Fibroblast of lung (primary cell): Measurements from ENCODE around the gene RPS25. TPM values are rescaled to one million over a fixed set of nuclear protein-coding genes. Genes with fewer than 3 reads are reported as not detected.

Experiments
- DNase-seq, 2 donors: peaks; one replicate each; pipeline versions ENCODE4 v3.0.0 to v3.0.0-alpha.2; 2010; ENCODE audit warnings: low read depth in 2 of 2
- H2AFZ ChIP-seq: 2 replicates; pipeline ENCODE4 v1.5.1; 2012; ENCODE audit warnings: low read length, control low read depth, inconsistent platforms
- H3K27ac ChIP-seq: 2 replicates; pipeline ENCODE4 v1.5.1; 2011; ENCODE audit warnings: low read length, control low read depth; ENCODE audit not compliant: insufficient read depth
- H3K27me3 ChIP-seq: 2 replicates; pipeline ENCODE4 v1.5.1; 2011; ENCODE audit warnings: mild to moderate bottlenecking, low read length; ENCODE audit not compliant: control insufficient read depth, insufficient read depth
- H3K36me3 ChIP-seq: 2 replicates; pipeline ENCODE4 v1.5.1; 2011; ENCODE audit warnings: low read length; ENCODE audit not compliant: control insufficient read depth, insufficient read depth
- H3K4me1 ChIP-seq: 2 replicates; pipeline ENCODE4 v1.5.1; 2011; ENCODE audit warnings: low read length; ENCODE audit not compliant: control insufficient read depth, insufficient read depth; ENCODE audit errors: extremely low read depth
- H3K4me2 ChIP-seq: 2 replicates; pipeline ENCODE4 v1.5.1; 2011; ENCODE audit warnings: low read length, control low read depth; ENCODE audit not compliant: insufficient read depth; ENCODE audit errors: extremely low read depth
- H3K4me3 ChIP-seq, 4 experiments: fragments of 200-600 bp in 1 of 4; sonication (generic) in 1 of 4; replicated peaks in 1 of 4; 2 replicates each; pipeline ENCODE4 v1.5.1; 2011 to 2016; ENCODE audit warnings: low read length in 4 of 4, low read depth in 3 of 4, mild to moderate bottlenecking in 3 of 4, control low read depth in 2 of 4, inconsistent platforms in 1 of 4, mixed read lengths in 1 of 4; ENCODE audit not compliant: insufficient read depth in 1 of 4; ENCODE audit errors: control extremely low read depth in 1 of 4
- H3K79me2 ChIP-seq: 2 replicates; pipeline ENCODE4 v1.5.1; 2012; ENCODE audit warnings: mild to moderate bottlenecking, low read length, inconsistent platforms; ENCODE audit not compliant: control insufficient read depth, insufficient read depth
- H3K9ac ChIP-seq: 2 replicates; pipeline ENCODE4 v1.5.1; 2011; ENCODE audit warnings: mild to moderate bottlenecking, low read length, control low read depth; ENCODE audit not compliant: insufficient read depth
- H3K9me3 ChIP-seq: 2 replicates; pipeline ENCODE4 v1.5.1; 2012; ENCODE audit warnings: low read depth, low read length; ENCODE audit not compliant: control insufficient read depth, insufficient read depth
- H4K20me1 ChIP-seq: 2 replicates; pipeline ENCODE4 v1.5.1; 2011; ENCODE audit warnings: low read length; ENCODE audit not compliant: control insufficient read depth, insufficient read depth; ENCODE audit errors: extremely low read depth
- EZH2 ChIP-seq: IDR thresholded peaks from 2 replicates; pipeline ENCODE4 v1.5.1; 2012; ENCODE audit warnings: low read length, control low read depth, mild to moderate bottlenecking; ENCODE audit errors: missing control alignments
- polyA plus RNA-seq, 2 donors: library from polyadenylated mRNA; depleted of rRNA in 1 of 2; stranded (reverse) in 1 of 2; unstranded in 1 of 2; fragments of >200 nt; gene quantifications; 2 replicates each; pipeline ENCODE4 v1.2.1, GENCODE V29; 2011 to 2012; ENCODE audit warnings: missing spikeins in 1 of 2
- total RNA-seq: library from RNA; depleted of rRNA; stranded (reverse); fragments of >200 nt; gene quantifications from 2 replicates; pipeline ENCODE4 v1.2.1, GENCODE V29; 2014
- TF ChIP-seq, protein P1 (sequence below), 2 donors: IDR thresholded peaks in 1 of 2; conservative IDR thresholded peaks in 1 of 2; 1 replicate in 1 of 2; 2 replicates in 1 of 2; pipeline ENCODE4 v1.5.1; 2011 to 2012; ENCODE audit warnings: low read length in 2 of 2, control low read depth in 1 of 2, inconsistent platforms in 1 of 2, low read depth in 1 of 2, mild to moderate bottlenecking in 1 of 2

The RPS25 gene
- total and polyA plus RNA-seq, 2 donors (not counting 1 experiment from before 2014, with no cell fraction given) = 525 to 2,775 TPM

DNA sequence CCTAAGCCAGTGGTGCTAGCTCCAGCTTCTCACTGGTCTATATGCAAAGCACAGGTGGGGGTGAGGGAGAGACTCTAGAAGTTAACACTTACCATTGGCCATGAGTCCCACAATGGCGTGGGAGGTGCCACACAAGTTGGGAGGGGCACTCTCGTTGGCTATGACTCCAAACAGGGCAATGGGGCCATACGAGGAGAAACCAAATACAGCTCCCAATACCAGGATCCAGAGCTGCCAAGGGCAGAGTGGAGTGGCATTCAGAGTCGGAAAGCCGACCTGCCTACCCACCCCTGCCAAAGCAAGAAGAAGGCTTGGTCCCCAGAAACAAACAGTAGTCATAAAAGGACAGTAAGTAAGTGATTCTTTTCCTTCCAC lies 6.9 kb upstream of the RPS25 start:
- H3K36me3 ChIP-seq = peaks cover 18% of the 10 kb centered on the region
- H2AFZ ChIP-seq = no peak overlapping the region
- no peak overlapping the region for H3K4me3 ChIP-seq
- peaks cover under 1% of the 10 kb centered on the region for H3K4me1 ChIP-seq
- H3K4me2 ChIP-seq = no peak overlapping the region
- H3K9ac ChIP-seq = no peak overlapping the region
- H3K9me3 ChIP-seq = no peaks in the 10 kb centered on the region
- peaks cover 17% of the 10 kb centered on the region for H3K79me2 ChIP-seq
- no peaks in the 10 kb centered on the region for H3K27me3 ChIP-seq
- H3K27ac ChIP-seq = no peak overlapping the region
- DNase-seq = no peak
- no peak for TF ChIP-seq EZH2
- TF ChIP-seq, protein P1, sequence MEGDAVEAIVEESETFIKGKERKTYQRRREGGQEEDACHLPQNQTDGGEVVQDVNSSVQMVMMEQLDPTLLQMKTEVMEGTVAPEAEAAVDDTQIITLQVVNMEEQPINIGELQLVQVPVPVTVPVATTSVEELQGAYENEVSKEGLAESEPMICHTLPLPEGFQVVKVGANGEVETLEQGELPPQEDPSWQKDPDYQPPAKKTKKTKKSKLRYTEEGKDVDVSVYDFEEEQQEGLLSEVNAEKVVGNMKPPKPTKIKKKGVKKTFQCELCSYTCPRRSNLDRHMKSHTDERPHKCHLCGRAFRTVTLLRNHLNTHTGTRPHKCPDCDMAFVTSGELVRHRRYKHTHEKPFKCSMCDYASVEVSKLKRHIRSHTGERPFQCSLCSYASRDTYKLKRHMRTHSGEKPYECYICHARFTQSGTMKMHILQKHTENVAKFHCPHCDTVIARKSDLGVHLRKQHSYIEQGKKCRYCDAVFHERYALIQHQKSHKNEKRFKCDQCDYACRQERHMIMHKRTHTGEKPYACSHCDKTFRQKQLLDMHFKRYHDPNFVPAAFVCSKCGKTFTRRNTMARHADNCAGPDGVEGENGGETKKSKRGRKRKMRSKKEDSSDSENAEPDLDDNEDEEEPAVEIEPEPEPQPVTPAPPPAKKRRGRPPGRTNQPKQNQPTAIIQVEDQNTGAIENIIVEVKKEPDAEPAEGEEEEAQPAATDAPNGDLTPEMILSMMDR (conservative IDR thresholded peaks at IDR 0.05 in 1 of 2, IDR thresholded peaks at IDR 0.05 in 1 of 2; ENCODE audit: low read depth in 1 of 2, low read length in 2 of 2) = no peak
- no peaks in the 10 kb centered on the region for H4K20me1 ChIP-seq

DNA sequence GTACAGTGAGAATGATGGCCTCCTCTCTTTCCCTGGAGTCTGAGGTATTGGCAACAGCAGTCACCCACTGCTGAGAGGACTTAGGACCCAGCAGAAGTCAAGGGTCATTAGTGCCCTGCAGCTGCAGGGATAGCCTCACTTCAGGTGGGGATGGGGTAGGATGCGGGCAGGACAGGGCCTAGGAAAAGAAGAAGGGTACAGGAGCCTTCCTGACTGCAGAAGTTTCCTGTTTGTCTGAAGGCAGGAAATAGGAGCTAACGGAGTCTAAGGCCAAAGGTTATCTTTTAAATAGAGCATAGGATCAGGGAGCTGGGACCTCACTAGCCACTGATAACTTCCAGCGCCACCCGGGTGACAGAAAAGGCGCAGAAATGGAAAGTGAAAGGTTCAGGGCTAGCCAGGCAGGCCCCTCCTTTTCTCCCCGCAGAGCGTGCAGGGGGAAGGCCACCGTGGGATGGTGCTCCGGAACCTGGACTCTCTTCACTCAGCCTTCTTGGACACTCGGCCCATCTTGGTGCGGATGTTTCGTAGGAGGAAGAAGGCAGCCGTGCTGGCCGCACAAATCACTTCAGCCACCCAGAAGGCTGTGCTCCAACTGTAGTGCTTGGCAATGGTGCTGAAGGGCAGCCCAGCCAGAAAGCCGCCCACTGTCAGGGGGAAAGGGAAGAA lies 6.4 kb upstream of the RPS25 start:
- no peak overlapping the region for H2AFZ ChIP-seq
- no peaks in the 10 kb centered on the region for H3K9me3 ChIP-seq
- no peak for DNase-seq
- H3K4me1 ChIP-seq = peaks cover 4% of the 10 kb centered on the region
- H3K79me2 ChIP-seq = peaks cover 22% of the 10 kb centered on the region
- H4K20me1 ChIP-seq = no peaks in the 10 kb centered on the region
- no peak overlapping the region for H3K9ac ChIP-seq
- no peak overlapping the region for H3K4me2 ChIP-seq
- H3K4me3 ChIP-seq = no peak overlapping the region
- H3K36me3 ChIP-seq = peaks cover 18% of the 10 kb centered on the region
- TF ChIP-seq, protein P1 (conservative IDR thresholded peaks at IDR 0.05 in 1 of 2, IDR thresholded peaks at IDR 0.05 in 1 of 2; ENCODE audit: low read depth in 1 of 2, low read length in 2 of 2) = no peak
- H3K27ac ChIP-seq = no peak overlapping the region
- H3K27me3 ChIP-seq = no peaks in the 10 kb centered on the region

DNA sequence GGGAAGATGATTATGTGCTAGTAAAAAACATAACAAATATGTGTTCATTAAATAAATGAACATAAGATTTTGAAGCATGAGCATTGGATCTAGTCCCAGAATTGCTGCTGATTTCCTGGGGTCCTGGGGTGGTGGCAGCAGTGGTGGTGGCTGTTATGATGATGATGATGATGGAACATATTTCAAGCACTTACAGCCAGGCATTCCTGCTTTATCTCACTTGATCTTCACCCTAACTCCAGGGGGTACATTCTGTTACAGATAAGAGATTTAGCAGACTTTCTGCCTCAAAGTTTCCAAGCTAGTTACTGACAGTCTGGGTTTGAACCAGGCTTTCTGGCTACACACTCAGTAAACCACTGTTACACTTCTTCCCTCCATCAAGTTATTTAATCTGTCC lies 5.6 kb upstream of the RPS25 start:
- H3K4me3 ChIP-seq = no peak overlapping the region
- H3K9me3 ChIP-seq = no peaks in the 10 kb centered on the region
- no peak overlapping the region for H3K27ac ChIP-seq
- H3K36me3 ChIP-seq = peaks cover 18% of the 10 kb centered on the region
- no peak overlapping the region for H3K4me2 ChIP-seq
- peak in 1 of 2 donors; percentile 49 for DNase-seq
- peaks cover 30% of the 10 kb centered on the region for H3K79me2 ChIP-seq
- H2AFZ ChIP-seq = no peak overlapping the region
- no peaks in the 10 kb centered on the region for H4K20me1 ChIP-seq
- TF ChIP-seq, protein P1 (conservative IDR thresholded peaks at IDR 0.05 in 1 of 2, IDR thresholded peaks at IDR 0.05 in 1 of 2; ENCODE audit: low read depth in 1 of 2, low read length in 2 of 2) = no peak
- peaks cover 4% of the 10 kb centered on the region for H3K4me1 ChIP-seq
- no peaks in the 10 kb centered on the region for H3K27me3 ChIP-seq
- H3K9ac ChIP-seq = no peak overlapping the region
